Measurements from ENCODE around the gene PRKAR1B.

GRCh38 chr7:531777-532176 is 195.3 kb downstream of the PRKAR1B start:
- TF ChIP-seq POLR2A (IDR thresholded peaks at IDR 0.05) (no peak), CTCF (IDR thresholded peaks at IDR 0.05) (no peak)

All from stomach (tissue), 4 donors.